ENCODE measurements around the gene SPEN.

GRCh38 chr1:15866721-15867201 is 19.3 kb downstream of the SPEN start:
- TF ChIP-seq CTCF (IDR thresholded peaks at IDR 0.05; ENCODE audit: poor library complexity) (no peak), EZH2phosphoT487 (IDR thresholded peaks at IDR 0.05; ENCODE audit: low read depth, severe bottlenecking, unreplicated experiment) (no peak), EZH2 (IDR thresholded peaks at IDR 0.05; ENCODE audit: borderline replicate concordance) (no peak)
